DND-41 (cell line): Measurements from ENCODE around the gene BAHCC1.

Source experiments
- EZH2 ChIP-seq: IDR thresholded peaks from 3 replicates; pipeline ENCODE4 v1.6.1; 2012; ENCODE audit warnings: borderline replicate concordance, low read depth, mild to moderate bottlenecking, moderate library complexity, low read length, inconsistent platforms; ENCODE audit not compliant: severe bottlenecking
- TF ChIP-seq, protein P1 (sequence below): IDR thresholded peaks from 2 replicates; pipeline ENCODE4 v1.5.1; 2012; ENCODE audit warnings: borderline replicate concordance, low read length, moderate library complexity, mild to moderate bottlenecking; ENCODE audit not compliant: poor library complexity, severe bottlenecking; ENCODE audit errors: extremely low read depth

DNA sequence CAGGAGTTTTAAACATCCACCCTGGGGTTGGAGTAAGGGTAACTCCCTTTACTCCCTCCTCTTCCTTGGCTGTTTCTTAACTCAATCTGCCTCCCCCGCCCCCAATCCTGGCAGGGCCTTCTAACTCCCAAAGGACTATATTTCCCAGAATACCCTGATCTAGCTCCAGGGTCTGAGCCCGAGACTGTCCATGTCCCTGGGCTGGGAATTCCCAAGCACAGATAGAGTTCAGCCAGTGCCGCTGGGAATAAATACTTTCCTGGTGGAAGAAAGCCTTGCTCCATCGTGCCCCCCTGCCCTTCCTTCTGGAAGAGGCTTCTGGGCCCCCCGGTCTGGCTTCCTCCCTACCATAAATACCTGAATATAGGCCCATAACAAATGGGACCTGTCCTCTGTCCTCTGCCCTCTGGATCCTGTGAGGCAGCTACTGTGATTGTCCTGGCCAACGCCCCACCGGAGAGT lies 10.2 kb downstream of the BAHCC1 start:
- TF ChIP-seq, protein P1, sequence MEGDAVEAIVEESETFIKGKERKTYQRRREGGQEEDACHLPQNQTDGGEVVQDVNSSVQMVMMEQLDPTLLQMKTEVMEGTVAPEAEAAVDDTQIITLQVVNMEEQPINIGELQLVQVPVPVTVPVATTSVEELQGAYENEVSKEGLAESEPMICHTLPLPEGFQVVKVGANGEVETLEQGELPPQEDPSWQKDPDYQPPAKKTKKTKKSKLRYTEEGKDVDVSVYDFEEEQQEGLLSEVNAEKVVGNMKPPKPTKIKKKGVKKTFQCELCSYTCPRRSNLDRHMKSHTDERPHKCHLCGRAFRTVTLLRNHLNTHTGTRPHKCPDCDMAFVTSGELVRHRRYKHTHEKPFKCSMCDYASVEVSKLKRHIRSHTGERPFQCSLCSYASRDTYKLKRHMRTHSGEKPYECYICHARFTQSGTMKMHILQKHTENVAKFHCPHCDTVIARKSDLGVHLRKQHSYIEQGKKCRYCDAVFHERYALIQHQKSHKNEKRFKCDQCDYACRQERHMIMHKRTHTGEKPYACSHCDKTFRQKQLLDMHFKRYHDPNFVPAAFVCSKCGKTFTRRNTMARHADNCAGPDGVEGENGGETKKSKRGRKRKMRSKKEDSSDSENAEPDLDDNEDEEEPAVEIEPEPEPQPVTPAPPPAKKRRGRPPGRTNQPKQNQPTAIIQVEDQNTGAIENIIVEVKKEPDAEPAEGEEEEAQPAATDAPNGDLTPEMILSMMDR, result no peak
- TF ChIP-seq EZH2, result no peak
